Panc1 (cell line): ENCODE measurements around the gene KIF26A. TPM values are rescaled to one million over a fixed set of nuclear protein-coding genes. Genes with fewer than 3 reads are reported as not detected.

Experiments
- ATAC-seq: fragments of 200-7000 bp; cut with Tn5 transposase; 2 replicates; pipeline ENCODE4 v1.9.1; 2020; ENCODE audit warnings: mild to moderate bottlenecking, moderate library complexity
- BruUV-seq: library from RNA; stranded (reverse); fragments of 400-500 nt; replicated peaks from 2 replicates; lab custom pipeline; 2021; lab: Mats Ljungman, UMichigan
- CTCF ChIA-PET: fragments of 300-600 bp; sonication (Branson Sonifier 250); formaldehyde crosslinking; loops from one replicate; lab custom pipeline; 2022; ENCODE audit warnings: antibody characterized with exemption; lab: Charles Lee
- POLR2A ChIA-PET: fragments of 300-600 bp; sonication (Branson Sonifier 250); formaldehyde crosslinking; loops from one replicate; lab custom pipeline; 2022; ENCODE audit warnings: antibody characterized with exemption; lab: Charles Lee
- DNase-seq: peaks from one replicate; pipeline ENCODE4 v3.0.0-alpha.2; 2010; ENCODE audit warnings: low read depth, low spot score
- H3K27ac ChIP-seq: 2 replicates; pipeline ENCODE4 v1.5.1; 2011; ENCODE audit warnings: mild to moderate bottlenecking, low read length, inconsistent platforms
- H3K27me3 ChIP-seq: fragments of 200-500 bp; sonication (Bioruptor generic); 2 replicates; pipeline ENCODE4 v1.6.0; 2014; ENCODE audit warnings: low read length, inconsistent platforms; ENCODE audit not compliant: control insufficient read depth, insufficient read depth
- H3K36me3 ChIP-seq: fragments of 200-500 bp; sonication (Bioruptor generic); 2 replicates; pipeline ENCODE4 v1.5.1; 2014; ENCODE audit warnings: inconsistent platforms, mild to moderate bottlenecking, low read length, moderate library complexity; ENCODE audit not compliant: control insufficient read depth, insufficient read depth
- H3K4me1 ChIP-seq: 2 replicates; pipeline ENCODE4 v1.5.1; 2011; ENCODE audit warnings: inconsistent platforms, mild to moderate bottlenecking, low read length, moderate library complexity; ENCODE audit not compliant: control insufficient read depth, insufficient read depth
- H3K4me3 ChIP-seq, 2 experiments: 2 replicates each; pipeline ENCODE4 v1.5.1; 2011 to 2012; ENCODE audit warnings: low read depth in 2 of 2, low read length in 2 of 2, mild to moderate bottlenecking in 2 of 2, inconsistent platforms in 1 of 2, moderate library complexity in 1 of 2
- H3K9me3 ChIP-seq: fragments of 200-500 bp; sonication (Bioruptor generic); 2 replicates; pipeline ENCODE4 v1.5.1; 2014; ENCODE audit warnings: low read depth, mild to moderate bottlenecking, inconsistent platforms, low read length, moderate library complexity; ENCODE audit not compliant: control insufficient read depth, insufficient read depth
- POLR2AphosphoS5 ChIP-seq: IDR thresholded peaks from 2 replicates; pipeline ENCODE4 v1.6.1; 2012; ENCODE audit warnings: mild to moderate bottlenecking, low read depth, low read length, moderate library complexity
- SIN3A ChIP-seq: IDR thresholded peaks from 2 replicates; pipeline ENCODE4 v1.6.1; 2012; ENCODE audit warnings: low read depth, mild to moderate bottlenecking, low read length, moderate library complexity, borderline replicate concordance; ENCODE audit not compliant: insufficient read depth
- TCF7L2 ChIP-seq: IDR thresholded peaks from 2 replicates; pipeline ENCODE4 v1.6.1; 2011; ENCODE audit warnings: mild to moderate bottlenecking, low read depth, low read length, inconsistent platforms
- in situ Hi-C: cut with HindIII; loops from 2 replicates; pipeline ENCODE4 v1.10.0; 2016; ENCODE audit warnings: low sequenced_read_pairs, low pct_unique_long_range_greater_than_20kb
- intact Hi-C: fragments of 100-400 bp; cut with micrococcal nuclease; formaldehyde crosslinking; loops from one replicate; pipeline ENCODE4 v1.10.0; 2022; ENCODE audit not compliant: unreplicated experiment
- total RNA-seq: library from RNA; stranded (reverse); gene quantifications from one replicate; pipeline ENCODE4 v1.2.1, GENCODE V29; 2021; ENCODE audit not compliant: unreplicated experiment
- TF ChIP-seq, protein P1 (sequence below): fragments of 450-650 bp; IDR thresholded peaks from 2 replicates; pipeline ENCODE4 v1.5.1; 2017; ENCODE audit warnings: mild to moderate bottlenecking
- TF ChIP-seq, protein P2 (sequence below), 2 experiments: IDR thresholded peaks; 2 replicates each; pipeline ENCODE4 v1.6.1; 2011 to 2012; ENCODE audit warnings: low read depth in 2 of 2, control low read depth in 1 of 2, low read length in 1 of 2, mild to moderate bottlenecking in 1 of 2, moderate library complexity in 1 of 2; ENCODE audit not compliant: insufficient read depth in 1 of 2

KIF26A gene
- total RNA-seq, 1 experiment from 2014 or later, result 4.4 TPM

DNA sequence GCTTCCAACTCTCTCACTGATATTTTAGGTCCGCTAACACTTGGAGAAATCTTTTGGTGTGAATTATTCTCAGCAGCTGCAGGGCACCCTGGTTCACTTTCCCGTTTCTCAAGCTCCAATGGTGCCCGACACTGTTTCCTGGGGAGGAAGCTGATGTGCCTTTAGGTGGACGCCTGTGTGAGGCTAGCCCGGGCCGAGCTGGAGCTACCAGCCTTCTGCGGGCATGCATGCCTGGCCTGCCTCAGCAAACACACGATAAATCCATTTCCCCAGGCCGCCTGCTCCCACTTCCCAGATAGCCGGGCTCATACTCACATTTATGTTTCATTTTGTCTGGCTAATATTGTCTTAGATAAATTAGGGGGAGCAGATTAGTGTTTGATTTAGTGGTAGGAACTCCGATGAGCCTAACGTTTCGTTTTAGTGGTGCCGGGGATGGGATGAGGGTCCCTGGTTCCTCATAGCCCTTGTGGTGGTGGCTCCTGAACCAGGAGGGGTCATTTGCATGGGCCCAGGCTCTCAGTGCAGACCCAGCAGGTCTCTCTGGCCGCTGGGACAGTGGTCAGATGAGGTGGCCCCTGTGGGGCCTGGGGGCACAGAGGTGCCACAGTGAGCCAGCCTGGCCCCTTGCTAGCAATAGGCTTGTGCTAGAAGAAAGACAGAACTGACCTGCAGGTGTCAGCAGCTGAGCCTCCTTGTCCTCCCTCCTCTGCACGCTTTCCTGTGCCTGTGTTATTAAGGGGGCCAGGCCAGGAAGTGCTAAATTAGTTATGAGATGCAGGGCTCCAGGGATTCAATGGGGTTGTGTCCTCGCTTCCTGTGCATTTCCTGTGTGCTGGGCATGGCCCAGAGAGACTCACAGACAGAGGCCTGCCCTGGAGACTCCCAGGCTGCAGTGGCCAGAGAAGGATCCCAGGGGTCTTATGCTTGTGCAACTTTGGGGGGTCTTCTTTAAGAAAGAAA lies 88.3 kb downstream of the KIF26A start:
- H3K27me3 ChIP-seq, result no peaks in the 10 kb centered on the region
- BruUV-seq, result no TSS peak
- ChIA-PET POLR2A (no interaction called here), CTCF (no interaction called here)
- H3K4me3 ChIP-seq, result no peak overlapping the region
- H3K9me3 ChIP-seq, result no peaks in the 10 kb centered on the region
- intact Hi-C loops, result no loop called here
- no peak for ATAC-seq
- no peaks in the 10 kb centered on the region for H3K4me1 ChIP-seq
- in situ Hi-C loops, result no loop called here
- H3K36me3 ChIP-seq, result no peaks in the 10 kb centered on the region
- H3K27ac ChIP-seq, result no peak overlapping the region
- TF ChIP-seq SIN3A (no peak), TCF7L2 (no peak), POLR2AphosphoS5 (no peak)
- TF ChIP-seq, protein P1, sequence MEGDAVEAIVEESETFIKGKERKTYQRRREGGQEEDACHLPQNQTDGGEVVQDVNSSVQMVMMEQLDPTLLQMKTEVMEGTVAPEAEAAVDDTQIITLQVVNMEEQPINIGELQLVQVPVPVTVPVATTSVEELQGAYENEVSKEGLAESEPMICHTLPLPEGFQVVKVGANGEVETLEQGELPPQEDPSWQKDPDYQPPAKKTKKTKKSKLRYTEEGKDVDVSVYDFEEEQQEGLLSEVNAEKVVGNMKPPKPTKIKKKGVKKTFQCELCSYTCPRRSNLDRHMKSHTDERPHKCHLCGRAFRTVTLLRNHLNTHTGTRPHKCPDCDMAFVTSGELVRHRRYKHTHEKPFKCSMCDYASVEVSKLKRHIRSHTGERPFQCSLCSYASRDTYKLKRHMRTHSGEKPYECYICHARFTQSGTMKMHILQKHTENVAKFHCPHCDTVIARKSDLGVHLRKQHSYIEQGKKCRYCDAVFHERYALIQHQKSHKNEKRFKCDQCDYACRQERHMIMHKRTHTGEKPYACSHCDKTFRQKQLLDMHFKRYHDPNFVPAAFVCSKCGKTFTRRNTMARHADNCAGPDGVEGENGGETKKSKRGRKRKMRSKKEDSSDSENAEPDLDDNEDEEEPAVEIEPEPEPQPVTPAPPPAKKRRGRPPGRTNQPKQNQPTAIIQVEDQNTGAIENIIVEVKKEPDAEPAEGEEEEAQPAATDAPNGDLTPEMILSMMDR, result no peak
- TF ChIP-seq, protein P2, sequence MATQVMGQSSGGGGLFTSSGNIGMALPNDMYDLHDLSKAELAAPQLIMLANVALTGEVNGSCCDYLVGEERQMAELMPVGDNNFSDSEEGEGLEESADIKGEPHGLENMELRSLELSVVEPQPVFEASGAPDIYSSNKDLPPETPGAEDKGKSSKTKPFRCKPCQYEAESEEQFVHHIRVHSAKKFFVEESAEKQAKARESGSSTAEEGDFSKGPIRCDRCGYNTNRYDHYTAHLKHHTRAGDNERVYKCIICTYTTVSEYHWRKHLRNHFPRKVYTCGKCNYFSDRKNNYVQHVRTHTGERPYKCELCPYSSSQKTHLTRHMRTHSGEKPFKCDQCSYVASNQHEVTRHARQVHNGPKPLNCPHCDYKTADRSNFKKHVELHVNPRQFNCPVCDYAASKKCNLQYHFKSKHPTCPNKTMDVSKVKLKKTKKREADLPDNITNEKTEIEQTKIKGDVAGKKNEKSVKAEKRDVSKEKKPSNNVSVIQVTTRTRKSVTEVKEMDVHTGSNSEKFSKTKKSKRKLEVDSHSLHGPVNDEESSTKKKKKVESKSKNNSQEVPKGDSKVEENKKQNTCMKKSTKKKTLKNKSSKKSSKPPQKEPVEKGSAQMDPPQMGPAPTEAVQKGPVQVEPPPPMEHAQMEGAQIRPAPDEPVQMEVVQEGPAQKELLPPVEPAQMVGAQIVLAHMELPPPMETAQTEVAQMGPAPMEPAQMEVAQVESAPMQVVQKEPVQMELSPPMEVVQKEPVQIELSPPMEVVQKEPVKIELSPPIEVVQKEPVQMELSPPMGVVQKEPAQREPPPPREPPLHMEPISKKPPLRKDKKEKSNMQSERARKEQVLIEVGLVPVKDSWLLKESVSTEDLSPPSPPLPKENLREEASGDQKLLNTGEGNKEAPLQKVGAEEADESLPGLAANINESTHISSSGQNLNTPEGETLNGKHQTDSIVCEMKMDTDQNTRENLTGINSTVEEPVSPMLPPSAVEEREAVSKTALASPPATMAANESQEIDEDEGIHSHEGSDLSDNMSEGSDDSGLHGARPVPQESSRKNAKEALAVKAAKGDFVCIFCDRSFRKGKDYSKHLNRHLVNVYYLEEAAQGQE (IDR thresholded peaks at IDR 0.05; ENCODE audit: insufficient read depth in 1 of 2, low read depth in 2 of 2, low read length in 1 of 2), result no peak
- no peak for DNase-seq

DNA sequence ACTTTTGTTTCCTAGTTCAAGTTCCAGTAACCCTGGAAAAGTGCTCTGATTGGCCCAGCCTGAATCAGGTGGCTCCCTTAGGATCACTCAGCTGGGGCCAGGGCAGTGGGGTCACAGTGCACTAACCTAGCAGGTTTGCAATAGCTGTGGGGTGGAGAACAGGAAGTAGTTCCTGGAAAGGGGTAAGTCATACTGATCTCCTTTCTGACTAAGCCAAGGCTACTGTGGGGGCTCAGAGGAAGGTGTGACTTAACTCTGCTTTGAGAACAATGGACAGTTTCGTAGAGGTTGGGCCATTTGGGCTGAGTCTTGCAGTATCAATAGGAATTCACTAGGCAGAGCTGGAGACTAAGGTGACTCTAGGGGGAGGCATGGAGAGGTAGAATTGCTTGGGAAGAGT lies 89.4 kb downstream of the KIF26A start:
- Histone ChIP-seq H3K9me3 (no peaks in the 10 kb centered on the region), H3K36me3 (no peaks in the 10 kb centered on the region), H3K4me1 (no peaks in the 10 kb centered on the region), H3K27me3 (no peaks in the 10 kb centered on the region), H3K4me3 (no peak overlapping the region), H3K27ac (no peak overlapping the region)
- no peak for DNase-seq
- ChIA-PET CTCF (no interaction called here), POLR2A (no interaction called here)
- no peak for ATAC-seq
- intact Hi-C loops, result no loop called here
- BruUV-seq, result no TSS peak
- in situ Hi-C loops, result no loop called here
- TF ChIP-seq, protein P1, result no peak
- TF ChIP-seq SIN3A (no peak), TCF7L2 (no peak), POLR2AphosphoS5 (no peak)
- TF ChIP-seq, protein P2 (IDR thresholded peaks at IDR 0.05; ENCODE audit: insufficient read depth in 1 of 2, low read depth in 2 of 2, low read length in 1 of 2), result no peak
